ENCODE measurements around the gene SHMT1.

- TF ChIP-seq ZFP3 (CRISPR knock-in tag; IDR thresholded peaks at IDR 0.05) (no peak), OSR1 (CRISPR knock-in tag; IDR thresholded peaks at IDR 0.05) (no peak)
Observed at GRCh38 chr17:18326572-18326971, 36.8 kb downstream of the SHMT1 start.

All from SK-N-SH treated with all-trans-retinoic acid at 6 μM for 48 hours (cell line).